Activated CD4-positive, alpha-beta T cell treated with anti-CD3 and anti-CD28 coated beads for 36 hours (primary cell): ENCODE results near the gene SLC46A2. TPM values are rescaled to one million over a fixed set of nuclear protein-coding genes. Genes with fewer than 3 reads are reported as not detected.
A peak's percentile ranks its signal among the peaks of the same experiment; 100 is the strongest.

Experiments
- ATAC-seq: fragments of 200-7000 bp; cut with Tn5 transposase; one replicate; pipeline ENCODE4 v1.10.0; 2021; ENCODE audit warnings: mild to moderate bottlenecking, moderate library complexity
- CTCF ChIA-PET: fragments of 350-600 bp; sonication (Branson Sonifier 250); formaldehyde crosslinking; loops from one replicate; lab custom pipeline; 2021; ENCODE audit warnings: antibody characterized with exemption; lab: Charles Lee
- POLR2A ChIA-PET: fragments of 350-600 bp; sonication (Branson Sonifier 250); formaldehyde crosslinking; loops from one replicate; lab custom pipeline; 2021; ENCODE audit warnings: antibody characterized with exemption, inconsistent platforms; lab: Charles Lee
- DNase-seq: peaks from one replicate; pipeline ENCODE4 v3.0.0-alpha.2; 2020
- H3K27ac Mint-ChIP-seq: one replicate; pipeline ENCODE4 v1.8.0; 2021; ENCODE audit warnings: mixed read lengths
- H3K27me3 Mint-ChIP-seq: one replicate; pipeline ENCODE4 v1.8.0; 2021; ENCODE audit warnings: mixed read lengths
- H3K36me3 Mint-ChIP-seq: one replicate; pipeline ENCODE4 v1.8.0; 2021; ENCODE audit warnings: low read depth, mixed read lengths
- H3K4me1 Mint-ChIP-seq: one replicate; pipeline ENCODE4 v1.8.0; 2021; ENCODE audit warnings: mixed read lengths
- H3K4me3 Mint-ChIP-seq: one replicate; pipeline ENCODE4 v1.8.0; 2021; ENCODE audit warnings: mild to moderate bottlenecking, moderate library complexity, mixed read lengths
- H3K9me3 Mint-ChIP-seq: one replicate; pipeline ENCODE4 v1.8.0; 2021; ENCODE audit warnings: low read depth, mixed read lengths
- intact Hi-C, 2 experiments: fragments of 100-400 bp; cut with DNase I in 1 of 2; cut with micrococcal nuclease in 1 of 2; formaldehyde crosslinking; loops; one replicate each; pipeline versions ENCODE4 v1.14.2 to v1.15.1; 2022 to 2024; cut with DNase I, micrococcal nuclease
- total RNA-seq, 2 experiments: library from RNA; stranded (reverse); gene quantifications; one replicate each; pipeline ENCODE4 v1.2.3, GENCODE V29; 2021

Gene SLC46A2
- total RNA-seq, 2 experiments from 2014 or later: not detected

GRCh38 chr9:112867275-112867991, 23.2 kb downstream of the SLC46A2 start:
- DNase-seq: peak; percentile 59
- H3K9me3 Mint-ChIP-seq: no peaks in the 10 kb centered on the region
- no peak overlapping the region for H3K4me3 Mint-ChIP-seq
- ATAC-seq: peak; percentile 92
- peak overlapping the region; percentile 68 for H3K27ac Mint-ChIP-seq
- intact Hi-C loops: no loop called here
- H3K27me3 Mint-ChIP-seq: no peaks in the 10 kb centered on the region
- peaks cover 23% of the 10 kb centered on the region for H3K4me1 Mint-ChIP-seq
- POLR2A ChIA-PET: interaction anchor here (0.7 kb wide), 1 partner anchor 19 kb away, joined by 4 read pairs; no protein-coding TSS in a partner anchor
- H3K36me3 Mint-ChIP-seq: peaks cover 8% of the 10 kb centered on the region
- CTCF ChIA-PET: interaction anchor here (2.2 kb wide), 1 partner anchor 36 kb away, joined by 6 read pairs; no protein-coding TSS in a partner anchor

- POLR2A ChIA-PET: no interaction called here
- Mint-ChIP-seq H3K27me3 (no peaks in the 10 kb centered on the region), H3K9me3 (no peaks in the 10 kb centered on the region), H3K4me1 (peaks cover 23% of the 10 kb centered on the region), H3K4me3 (no peak overlapping the region), H3K27ac (no peak overlapping the region), H3K36me3 (peaks cover 8% of the 10 kb centered on the region)
- DNase-seq (no peak), ATAC-seq (no peak)
- CTCF ChIA-PET: interaction anchor here (2.2 kb wide), 1 partner anchor 36 kb away, joined by 6 read pairs; no protein-coding TSS in a partner anchor
- intact Hi-C loops: no loop called here
Measured at GRCh38 chr9:112866662-112867274, 23.9 kb downstream of the SLC46A2 start.

- Mint-ChIP-seq H3K27ac (no peak overlapping the region), H3K4me1 (peaks cover 23% of the 10 kb centered on the region), H3K27me3 (no peaks in the 10 kb centered on the region), H3K36me3 (peaks cover 4% of the 10 kb centered on the region), H3K9me3 (no peaks in the 10 kb centered on the region), H3K4me3 (no peak overlapping the region)
- ChIA-PET CTCF (interaction anchor here (0.7 kb wide), 1 partner anchor 451 kb away, joined by 3 read pairs; no protein-coding TSS in a partner anchor), POLR2A (no interaction called here)
- DNase-seq (no peak), ATAC-seq (no peak)
- intact Hi-C loops: no loop called here
Measured at GRCh38 chr9:112864982-112865381, 25.7 kb downstream of the SLC46A2 start.

- Mint-ChIP-seq H3K27ac (no peak overlapping the region), H3K4me3 (no peak overlapping the region), H3K27me3 (no peaks in the 10 kb centered on the region), H3K9me3 (no peaks in the 10 kb centered on the region), H3K4me1 (peaks cover 23% of the 10 kb centered on the region), H3K36me3 (peaks cover 3% of the 10 kb centered on the region)
- DNase-seq: no peak
- intact Hi-C loops: no loop called here
- CTCF ChIA-PET: no interaction called here
- POLR2A ChIA-PET: no interaction called here
- no peak for ATAC-seq
Measured at GRCh38 chr9:112864403-112864802, 26.3 kb downstream of the SLC46A2 start.

GRCh38 chr9:112863746-112864145, 26.9 kb downstream of the SLC46A2 start:
- intact Hi-C loops: no loop called here

GRCh38 chr9:112863214-112863613, 27.5 kb downstream of the SLC46A2 start:
- H3K27ac Mint-ChIP-seq: peak overlapping the region; percentile 30

More at GRCh38 chr9:112863746-112864145, 26.9 kb downstream of the SLC46A2 start:
- H3K27ac Mint-ChIP-seq: peak overlapping the region; percentile 27
- DNase-seq (no peak), ATAC-seq (peak; percentile 66)
- POLR2A ChIA-PET: no interaction called here
- H3K36me3 Mint-ChIP-seq: peaks cover 3% of the 10 kb centered on the region
- no peaks in the 10 kb centered on the region for H3K9me3 Mint-ChIP-seq
- no peak overlapping the region for H3K4me3 Mint-ChIP-seq
- H3K4me1 Mint-ChIP-seq: peaks cover 23% of the 10 kb centered on the region
- no peaks in the 10 kb centered on the region for H3K27me3 Mint-ChIP-seq
- CTCF ChIA-PET: no interaction called here

GRCh38 chr9:112861638-112862555, 28.8 kb downstream of the SLC46A2 start:
- DNase-seq: no peak
- Mint-ChIP-seq H3K36me3 (no peaks in the 10 kb centered on the region), H3K27me3 (no peaks in the 10 kb centered on the region), H3K4me3 (no peak overlapping the region), H3K4me1 (peaks cover 13% of the 10 kb centered on the region), H3K9me3 (no peaks in the 10 kb centered on the region), H3K27ac (no peak overlapping the region)
- ChIA-PET POLR2A (no interaction called here), CTCF (no interaction called here)
- no peak for ATAC-seq
- intact Hi-C loops: no loop called here

More at GRCh38 chr9:112863214-112863613, 27.5 kb downstream of the SLC46A2 start:
- DNase-seq: no peak
- no peak overlapping the region for H3K4me3 Mint-ChIP-seq
- H3K9me3 Mint-ChIP-seq: no peaks in the 10 kb centered on the region
- CTCF ChIA-PET: no interaction called here
- intact Hi-C loops: no loop called here
- POLR2A ChIA-PET: no interaction called here
- no peaks in the 10 kb centered on the region for H3K36me3 Mint-ChIP-seq
- ATAC-seq: no peak
- peaks cover 23% of the 10 kb centered on the region for H3K4me1 Mint-ChIP-seq
- H3K27me3 Mint-ChIP-seq: no peaks in the 10 kb centered on the region

- Mint-ChIP-seq H3K4me3 (no peak overlapping the region), H3K9me3 (no peaks in the 10 kb centered on the region), H3K27ac (no peak overlapping the region), H3K27me3 (no peaks in the 10 kb centered on the region), H3K36me3 (no peaks in the 10 kb centered on the region), H3K4me1 (peaks cover 13% of the 10 kb centered on the region)
- CTCF ChIA-PET: interaction anchor here (1.2 kb wide), 1 partner anchor 16 kb away, joined by 8 read pairs; no protein-coding TSS in a partner anchor
- DNase-seq (no peak), ATAC-seq (no peak)
- POLR2A ChIA-PET: no interaction called here
- intact Hi-C loops: no loop called here
Measured at GRCh38 chr9:112861155-112861554, 29.5 kb downstream of the SLC46A2 start.

- ATAC-seq (no peak), DNase-seq (no peak)
- Mint-ChIP-seq H3K4me1 (peaks cover 13% of the 10 kb centered on the region), H3K9me3 (no peaks in the 10 kb centered on the region), H3K27me3 (no peaks in the 10 kb centered on the region), H3K27ac (no peak overlapping the region), H3K4me3 (no peak overlapping the region), H3K36me3 (no peaks in the 10 kb centered on the region)
- intact Hi-C loops: no loop called here
- CTCF ChIA-PET: interaction anchor here (1.2 kb wide), 1 partner anchor 15 kb away, joined by 8 read pairs; no protein-coding TSS in a partner anchor
- POLR2A ChIA-PET: no interaction called here
Measured at GRCh38 chr9:112860451-112860850, 30.2 kb downstream of the SLC46A2 start.

GRCh38 chr9:112858625-112859147, 32.0 kb downstream of the SLC46A2 start:
- CTCF ChIA-PET: interaction anchor here (0.6 to 1.4 kb wide), 2 partner anchors 13 to 70 kb away, joined by 3 to 6 read pairs; no protein-coding TSS in a partner anchor
- ATAC-seq (no peak), DNase-seq (no peak)
- no peaks in the 10 kb centered on the region for H3K27me3 Mint-ChIP-seq
- H3K4me3 Mint-ChIP-seq: no peak overlapping the region
- intact Hi-C loops: no loop called here
- H3K4me1 Mint-ChIP-seq: peaks cover 8% of the 10 kb centered on the region
- H3K9me3 Mint-ChIP-seq: no peaks in the 10 kb centered on the region
- POLR2A ChIA-PET: no interaction called here
- H3K36me3 Mint-ChIP-seq: no peaks in the 10 kb centered on the region
- H3K27ac Mint-ChIP-seq: no peak overlapping the region

- intact Hi-C loops: no loop called here
- no peak overlapping the region for H3K4me3 Mint-ChIP-seq
- ATAC-seq (no peak), DNase-seq (no peak)
- peaks cover 3% of the 10 kb centered on the region for H3K4me1 Mint-ChIP-seq
- H3K27ac Mint-ChIP-seq: no peak overlapping the region
- no peaks in the 10 kb centered on the region for H3K9me3 Mint-ChIP-seq
- no peaks in the 10 kb centered on the region for H3K27me3 Mint-ChIP-seq
- POLR2A ChIA-PET: no interaction called here
- no peaks in the 10 kb centered on the region for H3K36me3 Mint-ChIP-seq
- CTCF ChIA-PET: interaction anchor here (0.6 to 1.4 kb wide), 2 partner anchors 13 to 71 kb away, joined by 3 to 6 read pairs; no protein-coding TSS in a partner anchor
Measured at GRCh38 chr9:112858005-112858404, 32.7 kb downstream of the SLC46A2 start.
